HuH-7.5 (cell line): ENCODE data around the gene ATF7.
"Not testable (repeated sequence)": the region's sequence is repeated elsewhere in the genome, so short reads cannot be mapped to it uniquely, and the experiment has no call there.

Experiments
- DNase-seq: peaks from one replicate; pipeline ENCODE4 v3.0.0; 2011; ENCODE audit warnings: low spot score

The ATF7 gene

DNA sequence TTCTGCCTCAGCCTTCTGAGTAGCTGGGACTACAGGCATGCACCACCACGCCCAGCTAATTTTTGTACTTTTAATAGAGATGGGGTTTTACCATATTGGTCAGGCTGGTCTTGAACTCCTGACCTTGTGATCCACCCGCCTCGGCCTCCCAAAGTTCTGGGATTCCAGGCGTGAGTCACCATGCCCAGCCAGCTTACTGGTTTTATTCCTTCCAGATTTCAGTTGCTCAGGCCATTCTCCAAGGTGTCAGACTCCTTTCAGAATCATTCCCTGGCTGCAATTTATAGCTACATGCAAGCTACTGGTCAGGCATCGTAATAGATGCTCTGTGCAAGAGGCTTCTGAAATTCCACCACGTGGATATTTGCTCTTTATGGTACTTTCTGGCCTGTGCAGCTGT lies 144.7 kb downstream of the ATF7 start:
- not testable (repeated sequence) for DNase-seq

DNA sequence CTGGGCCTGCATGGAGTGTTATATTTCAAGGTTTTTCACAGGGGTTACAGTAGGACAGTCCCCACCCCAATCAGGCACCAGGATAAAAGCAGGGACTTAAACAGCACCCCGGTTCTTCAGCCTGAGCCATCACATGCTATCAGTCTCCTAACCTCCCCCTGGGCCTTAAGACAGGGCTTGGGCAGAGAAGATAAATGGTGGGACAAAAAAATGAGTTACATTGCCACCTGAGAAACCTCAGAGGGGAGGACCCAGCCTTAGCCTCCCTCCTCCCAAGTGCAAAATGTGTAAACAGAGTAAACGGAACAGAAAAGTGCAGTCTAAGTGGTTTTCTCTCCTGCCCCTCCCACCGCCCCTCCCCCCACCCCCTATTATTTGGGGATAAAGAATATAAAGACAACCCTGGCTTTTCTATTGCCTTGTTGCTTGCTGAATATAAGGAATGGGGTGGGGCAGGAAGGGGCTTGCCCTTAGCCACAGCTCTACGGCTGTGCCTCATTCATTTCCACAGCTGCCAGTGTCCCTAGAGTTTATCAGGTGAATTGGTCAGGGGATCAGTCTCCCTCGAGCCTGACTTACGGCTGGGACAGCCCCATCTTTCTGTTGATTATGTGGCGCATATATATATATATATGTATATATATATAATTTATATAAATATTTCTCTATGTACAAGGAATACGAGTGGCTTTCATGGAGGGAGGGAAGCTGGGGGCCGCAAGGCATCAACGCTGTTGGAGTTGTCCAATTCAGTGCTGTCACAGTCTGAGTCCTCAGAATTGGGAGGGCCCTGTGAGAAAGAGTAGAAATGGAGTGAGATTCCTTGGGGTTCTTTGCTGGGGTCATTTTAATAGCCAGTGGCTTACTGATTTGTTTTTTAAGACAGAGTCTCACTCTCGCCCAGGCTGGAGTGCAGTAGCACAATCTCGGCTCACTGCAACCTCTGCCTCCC lies 145.4 kb downstream of the ATF7 start:
- no peak for DNase-seq

DNA sequence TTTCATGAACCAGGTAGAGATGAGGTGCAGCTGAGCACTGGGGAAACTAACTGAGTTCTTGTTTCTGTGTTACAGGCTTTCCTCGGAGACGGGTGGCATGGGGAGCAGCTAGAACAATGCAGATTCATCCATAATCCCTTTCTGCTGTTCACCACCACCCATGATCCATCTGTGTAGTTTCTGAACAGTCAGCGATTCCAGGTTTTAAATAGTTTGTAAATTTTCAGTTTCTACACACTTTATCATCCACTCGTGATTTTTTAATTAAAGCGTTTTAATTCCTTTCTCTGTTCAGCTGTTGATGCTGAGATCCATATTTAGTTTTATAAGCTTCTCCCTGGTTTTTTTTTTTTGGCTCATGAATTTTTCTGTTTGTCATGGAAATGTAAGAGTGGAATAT lies 146.9 kb downstream of the ATF7 start:
- DNase-seq: no peak

DNA sequence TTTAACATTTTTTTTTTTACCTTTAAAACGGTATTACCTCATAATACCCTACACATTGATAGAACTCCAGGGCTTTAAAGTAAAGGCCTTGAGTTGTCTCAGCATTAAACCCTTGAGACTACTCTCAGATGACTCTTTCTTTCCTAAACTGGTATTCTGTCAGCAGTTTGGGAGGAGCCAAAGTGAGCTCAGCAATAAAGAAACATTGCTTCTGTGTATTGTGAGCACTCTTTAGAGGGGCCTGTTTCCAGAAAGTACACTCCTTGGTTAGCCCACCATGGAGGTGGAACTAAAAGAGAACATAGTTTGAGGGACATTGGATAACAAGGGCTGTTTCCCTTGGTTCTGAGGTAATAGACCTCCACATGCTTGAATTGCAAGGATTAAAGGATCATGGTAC lies 147.3 kb downstream of the ATF7 start:
- DNase-seq: no peak

DNA sequence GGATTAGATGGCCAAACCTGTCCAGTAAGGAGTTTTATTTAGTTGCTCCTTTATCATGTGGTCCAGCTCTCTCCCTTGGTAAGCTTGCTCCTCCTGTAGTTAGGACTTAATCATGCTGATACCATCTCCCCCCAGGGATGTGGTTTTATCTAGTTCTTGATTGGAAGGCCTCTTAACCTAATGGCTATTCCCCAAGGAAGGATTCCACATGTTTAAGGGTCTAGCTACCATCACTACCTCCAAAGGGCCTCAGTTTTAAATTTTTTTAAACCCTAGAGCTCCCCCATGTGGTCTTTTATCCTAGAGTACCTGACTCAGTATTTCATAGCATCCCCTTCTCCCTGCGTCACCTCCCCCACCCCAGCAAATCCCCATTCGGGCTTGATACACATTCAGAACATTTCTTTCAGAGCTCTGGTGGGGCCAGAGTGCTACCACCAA lies 149.4 kb downstream of the ATF7 start:
- no peak for DNase-seq

DNA sequence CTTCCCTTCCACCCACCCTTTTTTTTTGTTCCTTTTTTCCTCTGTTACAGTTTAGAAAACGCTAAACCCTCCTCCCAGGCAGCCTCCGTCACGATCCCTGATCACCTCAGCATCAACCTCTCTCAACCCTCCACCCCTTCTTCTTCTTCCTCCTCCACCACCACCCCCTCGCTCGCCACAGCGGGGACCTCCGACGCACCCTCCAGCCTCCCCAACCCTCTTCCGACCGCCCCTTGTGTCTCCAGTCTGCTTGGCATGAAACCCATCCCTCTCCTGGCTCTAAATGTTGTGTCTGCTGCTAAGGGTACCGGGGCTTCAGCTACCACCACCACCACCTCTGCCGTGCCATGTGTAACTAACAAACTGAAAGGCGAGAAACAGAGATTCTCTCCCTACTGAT lies 151.4 kb downstream of the ATF7 start:
- DNase-seq: no peak

DNA sequence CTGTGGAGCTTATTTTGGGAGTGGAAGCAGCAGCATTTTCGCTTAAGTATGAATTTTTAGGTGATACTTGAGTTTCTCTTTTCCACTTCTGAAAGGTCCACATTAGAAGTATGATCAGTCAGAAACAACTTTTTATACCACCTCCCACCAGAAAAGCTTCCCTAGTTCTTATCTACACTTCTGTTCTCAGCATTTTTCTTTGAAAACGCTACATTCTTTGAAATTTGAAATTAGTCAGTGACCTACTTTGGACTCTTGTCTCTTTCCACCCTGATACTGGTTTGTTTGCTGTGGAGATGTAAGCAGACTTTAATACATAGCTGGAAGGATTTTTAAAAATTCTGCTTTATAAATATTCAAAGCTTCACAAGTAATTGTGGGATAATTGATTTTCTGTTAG lies 152.1 kb downstream of the ATF7 start:
- DNase-seq: no peak

DNA sequence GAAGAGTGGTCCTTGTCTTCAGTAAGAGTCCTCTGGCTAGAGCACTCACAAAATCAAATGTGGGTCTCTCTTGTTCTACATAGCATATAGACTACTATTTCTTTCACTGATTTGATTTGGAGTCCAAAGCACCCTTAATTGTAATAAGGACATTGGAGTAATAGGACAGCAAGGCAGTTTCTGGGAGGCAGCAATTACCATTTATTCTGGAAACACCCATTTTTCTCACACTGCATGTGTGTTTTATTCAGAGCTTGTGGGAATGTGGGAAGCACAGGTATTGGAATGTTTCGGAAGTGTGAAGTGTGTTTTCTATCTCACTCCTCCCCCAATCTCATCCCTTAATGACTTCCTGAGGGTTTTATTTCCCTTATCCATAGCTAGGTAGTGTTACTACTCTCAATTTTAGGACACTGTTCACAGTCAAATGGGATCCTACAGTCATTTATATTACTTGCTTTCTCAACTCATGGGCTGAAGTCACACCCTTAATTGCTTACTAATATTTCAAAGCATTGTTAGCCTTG lies 154.1 kb downstream of the ATF7 start:
- DNase-seq: no peak

DNA sequence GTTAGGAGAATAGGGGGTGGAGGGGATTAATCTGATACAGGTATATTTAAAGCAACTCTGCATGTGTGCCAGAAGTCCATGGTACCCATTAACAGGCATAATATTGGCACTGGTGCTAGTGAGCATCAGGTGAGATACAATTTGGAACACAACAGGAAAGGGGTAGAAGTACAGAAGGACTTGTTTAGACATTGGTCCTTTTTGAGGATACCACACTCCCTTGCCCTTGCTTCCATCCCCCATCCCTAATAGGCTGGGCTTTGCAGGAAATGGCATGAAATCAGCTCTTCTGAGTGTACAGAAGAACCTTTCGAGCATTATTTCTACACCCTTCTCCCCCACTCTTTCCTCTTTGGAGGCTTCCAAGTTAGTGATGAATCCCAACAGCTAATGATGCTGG lies 157.9 kb downstream of the ATF7 start:
- no peak for DNase-seq

DNA sequence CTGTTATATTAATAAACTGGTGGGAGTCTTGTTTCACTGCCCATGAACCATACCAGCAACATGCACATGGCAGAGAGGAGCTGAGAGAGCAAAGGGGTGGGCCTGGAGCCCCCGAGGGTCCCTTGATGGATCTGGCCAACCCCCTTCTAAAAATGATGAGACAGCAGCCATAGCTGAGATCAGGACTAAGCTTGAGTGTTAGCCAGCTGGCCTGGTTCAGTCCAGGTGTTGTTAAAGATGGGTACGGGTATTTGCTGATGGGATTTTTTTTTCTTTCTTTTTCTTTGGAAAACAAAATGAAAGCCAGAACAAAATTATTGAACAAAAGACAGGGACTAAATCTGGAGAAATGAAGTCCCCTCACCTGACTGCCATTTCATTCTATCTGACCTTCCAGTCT lies 158.3 kb downstream of the ATF7 start:
- no peak for DNase-seq

DNA sequence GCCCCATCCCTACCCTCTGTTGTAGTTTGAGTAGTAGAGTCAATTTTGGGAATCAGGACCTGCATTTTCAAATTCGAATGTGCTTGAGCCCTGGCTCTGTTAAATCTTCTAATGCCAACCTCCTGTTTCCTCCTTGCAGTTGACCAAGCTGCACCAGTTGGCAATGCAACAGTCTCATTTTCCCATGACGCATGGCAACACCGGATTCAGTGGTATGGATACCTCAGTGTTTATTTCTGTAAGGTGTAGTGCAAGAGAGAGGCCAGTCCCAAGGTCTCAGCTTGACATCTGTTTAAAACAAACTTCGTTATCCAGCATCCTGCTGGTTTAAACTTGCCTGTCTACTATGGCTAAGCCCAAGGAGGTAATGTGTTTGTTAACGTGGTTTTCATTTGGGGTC lies 159.1 kb downstream of the ATF7 start:
- no peak for DNase-seq

DNA sequence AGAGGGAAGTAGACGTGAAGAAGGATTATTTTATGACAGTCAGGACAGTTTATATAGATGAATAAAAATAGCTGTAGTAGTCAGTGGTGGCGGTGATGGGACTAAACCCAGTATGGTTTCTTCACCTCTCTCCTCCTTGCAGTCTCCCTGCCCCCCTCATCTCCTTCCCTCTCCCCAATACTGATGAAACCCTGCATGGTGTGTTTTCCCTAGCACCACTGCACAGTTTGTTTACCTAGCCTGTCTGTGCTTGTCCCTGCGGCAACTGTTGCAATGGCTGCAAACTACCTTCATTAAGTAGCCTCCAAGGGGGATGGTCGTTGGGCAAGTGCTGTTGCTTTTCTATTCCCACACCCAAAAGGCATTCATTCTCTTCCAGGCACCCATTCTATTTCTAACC lies 159.5 kb downstream of the ATF7 start:
- DNase-seq: no peak

DNA sequence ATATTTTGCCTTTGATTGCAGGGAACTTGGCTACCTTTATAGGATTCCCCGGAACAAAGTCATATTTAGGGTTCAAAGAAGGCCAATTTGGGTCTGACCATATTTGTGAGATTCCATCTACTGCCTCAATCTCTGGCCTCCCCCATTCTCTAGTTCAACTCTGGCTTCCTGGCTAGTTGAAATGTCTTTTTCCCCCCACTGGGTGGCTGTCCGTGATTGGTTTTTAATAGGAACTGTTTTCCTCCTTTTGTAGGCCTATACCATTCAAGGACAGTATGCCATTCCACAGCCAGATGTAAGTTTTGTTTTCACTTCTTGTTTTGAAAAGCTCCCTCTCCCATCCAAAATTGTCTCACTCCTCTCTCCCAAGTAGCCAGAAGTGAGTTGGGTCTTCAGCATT lies 160.5 kb downstream of the ATF7 start:
- DNase-seq: no peak

DNA sequence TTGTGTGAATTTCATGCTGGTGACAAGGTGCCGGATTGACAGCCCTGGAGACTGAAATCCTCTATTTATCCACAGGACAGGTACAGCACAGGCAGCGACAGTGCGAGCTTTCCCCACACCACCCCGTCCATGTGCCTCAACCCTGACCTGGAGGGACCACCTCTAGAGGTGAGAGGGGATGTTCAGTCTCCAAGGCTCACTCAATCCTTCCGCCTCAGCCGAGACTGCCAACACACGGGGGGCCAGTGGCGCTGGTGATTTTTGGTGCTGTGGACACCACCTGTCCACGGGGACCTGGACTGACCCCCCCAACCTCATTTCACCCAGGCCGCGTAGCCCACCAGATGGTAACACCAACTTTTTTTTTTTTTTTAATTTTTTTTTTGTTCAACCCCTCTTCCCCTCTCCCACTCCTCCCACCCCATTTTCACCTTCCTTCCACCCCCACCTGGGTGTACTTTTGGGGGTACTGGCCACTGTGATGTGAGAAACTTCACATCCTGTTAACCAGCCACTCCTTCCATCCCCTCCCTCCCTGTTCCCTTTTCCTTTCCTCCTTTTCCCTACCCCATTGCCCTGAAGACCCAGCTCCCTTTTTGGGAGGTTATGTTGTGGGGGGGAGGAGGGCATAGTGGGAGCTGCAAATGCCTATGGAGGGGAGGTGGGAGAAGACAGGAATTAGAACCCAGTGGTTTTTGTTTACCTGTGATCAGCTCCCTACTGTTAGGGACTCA lies 161.3 kb downstream of the ATF7 start:
- DNase-seq: no peak

DNA sequence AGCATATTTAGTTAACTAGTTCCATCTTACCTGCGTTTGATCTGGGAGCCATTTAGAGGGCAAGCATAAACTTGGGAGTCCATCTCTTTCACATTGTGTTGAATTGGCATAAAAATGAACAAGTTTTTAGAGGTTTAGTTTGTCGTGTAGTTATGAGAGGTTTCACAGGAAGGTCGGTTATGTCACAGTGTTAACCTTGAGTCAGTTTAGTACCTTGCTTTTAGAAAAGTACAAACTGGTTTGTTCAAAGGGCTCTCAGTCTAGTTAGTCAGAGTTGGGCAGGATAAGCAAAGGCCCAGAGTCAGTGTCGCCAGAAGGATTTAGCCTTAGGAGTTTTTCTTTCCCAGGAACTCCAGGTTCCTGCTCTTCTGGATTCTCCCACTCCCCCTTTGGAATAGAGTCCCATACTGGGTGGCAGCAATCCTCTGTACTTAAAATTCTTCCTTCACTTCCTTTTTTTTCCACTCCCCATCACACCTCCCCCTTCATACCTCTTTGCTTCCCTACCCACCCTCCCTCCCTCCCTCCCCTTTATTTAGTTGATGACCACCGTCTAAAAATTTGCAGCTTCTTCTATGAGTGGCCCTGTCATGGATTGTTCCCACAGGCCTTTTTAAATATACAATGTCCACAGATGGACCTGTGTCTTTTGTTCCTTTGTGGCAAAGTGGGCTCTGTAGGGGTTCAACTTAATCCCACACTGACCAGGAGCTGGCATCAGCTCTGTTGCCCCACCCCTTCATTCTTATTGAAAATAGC lies 162.2 kb downstream of the ATF7 start:
- no peak for DNase-seq

DNA sequence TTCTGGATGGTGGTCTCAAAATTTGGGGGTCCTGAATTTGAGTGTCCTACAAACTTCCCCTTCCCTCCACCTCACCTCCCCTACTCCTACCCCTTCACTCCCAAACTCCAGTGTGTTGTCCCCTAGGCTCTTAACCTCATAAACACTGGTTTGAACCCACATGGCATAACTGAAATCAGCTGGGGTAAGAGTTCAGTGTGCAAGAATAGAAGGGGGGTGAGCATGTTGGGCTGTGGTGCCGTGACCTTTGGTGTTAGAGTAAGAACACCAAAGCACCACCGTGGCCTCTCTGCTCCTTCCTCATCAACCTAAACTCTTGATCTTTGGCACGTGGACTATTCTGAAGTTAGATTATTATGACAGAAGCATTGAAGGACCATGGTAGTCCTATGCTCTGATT lies 163.2 kb downstream of the ATF7 start:
- DNase-seq: no peak

DNA sequence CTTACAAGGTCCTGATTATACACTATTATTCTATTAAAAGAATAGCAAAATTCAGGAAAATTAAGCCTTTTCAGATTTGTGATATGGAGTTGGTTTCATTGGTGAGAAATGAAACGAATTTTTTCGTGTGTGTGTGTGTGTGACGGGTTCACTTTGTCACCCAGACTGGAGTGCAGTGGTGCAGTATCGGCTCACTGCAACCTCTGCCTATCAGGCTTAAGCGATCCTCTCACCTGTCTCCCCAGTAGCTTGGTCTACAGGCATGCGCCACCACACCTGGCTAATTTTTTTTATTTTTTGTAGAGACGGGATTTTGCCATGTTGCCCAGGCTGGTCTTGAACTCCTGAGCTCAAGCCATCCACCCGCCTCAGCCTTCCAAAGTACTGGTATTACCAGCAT lies 164.6 kb downstream of the ATF7 start:
- no peak for DNase-seq

DNA sequence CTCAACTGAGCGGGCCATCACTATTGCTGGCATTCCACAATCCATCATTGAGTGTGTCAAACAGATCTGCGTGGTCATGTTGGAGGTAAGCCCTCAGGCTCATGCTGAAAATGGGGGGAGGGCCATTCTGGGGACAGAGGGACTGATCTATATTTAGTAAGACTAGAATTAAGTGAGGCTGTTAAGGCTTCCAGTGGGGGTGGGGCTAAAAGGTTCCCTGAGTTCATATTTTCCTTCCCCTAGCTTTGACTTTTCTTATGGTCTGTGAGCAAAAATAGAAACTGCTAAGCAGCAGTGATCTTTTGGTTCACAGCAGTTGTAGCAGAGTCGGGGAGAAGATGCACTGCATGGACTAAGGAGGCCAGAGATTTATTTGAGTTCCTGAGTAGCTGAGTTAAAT lies 165.1 kb downstream of the ATF7 start:
- DNase-seq: no peak

DNA sequence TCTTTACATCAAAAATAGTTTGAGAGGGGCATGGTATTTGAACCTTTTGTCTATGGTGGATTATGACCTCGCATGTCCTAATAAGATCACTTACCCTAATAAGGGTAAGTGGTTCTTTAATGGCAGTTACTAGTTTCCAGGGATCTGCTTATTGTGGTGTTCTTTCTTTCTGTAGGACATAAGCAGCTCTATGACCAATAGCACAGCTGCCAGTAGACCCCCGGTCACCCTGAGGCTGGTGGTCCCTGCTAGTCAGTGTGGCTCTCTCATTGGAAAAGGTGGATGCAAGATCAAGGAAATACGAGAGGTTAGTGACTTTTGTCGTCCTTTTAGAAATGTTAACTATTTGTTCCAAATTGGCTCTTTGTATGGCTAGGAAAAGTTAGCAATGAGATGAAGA lies 167.1 kb downstream of the ATF7 start:
- no peak for DNase-seq
